SU-DHL-6 (cell line): ENCODE measurements around the gene ECHS1.

ENCODE experiments used
- H2AFZ ChIP-seq: fragments of 200-600 bp; sonication (generic); 2 replicates; pipeline ENCODE4 v1.6.1; 2014; ENCODE audit warnings: low read depth, mild to moderate bottlenecking, moderate library complexity, mixed read lengths, antibody characterized with exemption, low read length; ENCODE audit not compliant: severe bottlenecking
- H3F3A ChIP-seq: fragments of 200-600 bp; shearing (Covaris generic); 2 replicates; pipeline ENCODE4 v1.6.0; 2016; ENCODE audit warnings: antibody characterized with exemption, mild to moderate bottlenecking; ENCODE audit not compliant: insufficient read depth
- H3K27ac ChIP-seq: fragments of 200-600 bp; sonication (generic); 2 replicates; pipeline ENCODE4 v1.5.1; 2016; ENCODE audit warnings: low read depth, mild to moderate bottlenecking, low read length, moderate library complexity, mixed read lengths
- H3K27me3 ChIP-seq: fragments of 200-600 bp; sonication (generic), shearing (Covaris generic); 2 replicates; pipeline ENCODE4 v1.6.0; 2014; ENCODE audit warnings: mild to moderate bottlenecking, low read length
- H3K36me3 ChIP-seq: fragments of 200-600 bp; sonication (generic); 2 replicates; pipeline ENCODE4 v1.6.1; 2014; ENCODE audit warnings: mild to moderate bottlenecking, low read length, mixed read lengths
- H3K4me2 ChIP-seq: fragments of 300-600, 200-600 bp; shearing (Covaris generic), sonication (generic); 2 replicates; pipeline ENCODE4 v1.6.0; 2014; ENCODE audit warnings: low read length, low read depth, mild to moderate bottlenecking; ENCODE audit not compliant: poor library complexity, severe bottlenecking
- H3K4me3 ChIP-seq: fragments of 200-600 bp; sonication (generic); 2 replicates; pipeline ENCODE4 v1.5.1; 2014; ENCODE audit warnings: antibody characterized with exemption, low read length, mild to moderate bottlenecking, mixed read lengths; ENCODE audit not compliant: insufficient read depth, poor library complexity, severe bottlenecking
- H3K79me2 ChIP-seq: fragments of 200-600 bp; sonication (generic); 2 replicates; pipeline ENCODE4 v1.6.1; 2014; ENCODE audit warnings: mild to moderate bottlenecking, low read length, moderate library complexity; ENCODE audit not compliant: insufficient read depth
- H3K9ac ChIP-seq: fragments of 200-600 bp; sonication (generic); 2 replicates; pipeline ENCODE4 v1.7.0; 2014; ENCODE audit warnings: mild to moderate bottlenecking, low read length
- H3K9me2 ChIP-seq: fragments of 200-600 bp; sonication (generic); replicated peaks from 2 replicates; pipeline ENCODE4 v1.6.1; 2014; ENCODE audit warnings: low read length; ENCODE audit not compliant: insufficient read depth
- H3K9me3 ChIP-seq: fragments of 200-600 bp; sonication (generic); 2 replicates; pipeline ENCODE4 v1.6.1; 2014; ENCODE audit warnings: low read length, mixed read lengths; ENCODE audit not compliant: insufficient read depth
- H4K20me1 ChIP-seq: fragments of 200-600 bp; sonication (generic); 2 replicates; pipeline ENCODE4 v1.6.1; 2014; ENCODE audit warnings: low read depth, mild to moderate bottlenecking, antibody characterized with exemption, low read length, moderate library complexity, mixed read lengths
- EZH2phosphoT487 ChIP-seq: fragments of 200-600 bp; sonication (generic), shearing (Covaris generic); conservative IDR thresholded peaks from 2 replicates; pipeline ENCODE4 v1.6.1; 2018; ENCODE audit warnings: mild to moderate bottlenecking, antibody characterized with exemption, low read length, moderate library complexity, mixed read lengths
- TF ChIP-seq, protein P1 (sequence below): fragments of 200-600 bp; sonication (generic); IDR thresholded peaks from one replicate; pipeline ENCODE4 v1.5.1; 2017; ENCODE audit warnings: antibody characterized with exemption, mild to moderate bottlenecking, low read length, moderate library complexity; ENCODE audit not compliant: insufficient read depth, poor library complexity, severe bottlenecking

ECHS1 gene

DNA sequence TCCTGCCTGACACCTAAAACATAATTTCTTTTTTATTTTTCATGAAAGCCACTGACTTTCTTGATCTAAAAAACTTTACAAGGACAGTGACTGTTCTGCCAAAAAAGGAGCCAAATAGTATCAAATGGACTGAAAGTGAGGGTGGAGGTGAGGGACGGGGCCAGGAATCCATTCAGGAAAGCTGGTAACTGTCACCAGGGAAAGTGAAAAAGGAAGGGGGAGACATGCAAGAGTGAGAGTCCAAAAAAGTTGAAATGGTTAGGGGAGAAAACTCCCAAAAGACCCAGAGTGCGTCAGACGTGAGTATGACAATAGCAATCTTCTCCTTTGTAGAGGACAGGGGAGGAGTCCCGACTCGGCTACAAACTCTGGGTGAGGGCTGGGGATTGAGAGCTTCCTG, 28.9 kb downstream of the ECHS1 start:
- H3K4me3 ChIP-seq, result no peak overlapping the region
- H3K27ac ChIP-seq, result no peak overlapping the region
- H3F3A ChIP-seq, result no peaks in the 10 kb centered on the region
- no peaks in the 10 kb centered on the region for H3K9me3 ChIP-seq
- no peaks in the 10 kb centered on the region for H3K79me2 ChIP-seq
- no peak for TF ChIP-seq EZH2phosphoT487
- no peaks in the 10 kb centered on the region for H3K27me3 ChIP-seq
- H2AFZ ChIP-seq, result no peak overlapping the region
- no peak overlapping the region for H3K4me2 ChIP-seq
- H3K9ac ChIP-seq, result no peak overlapping the region
- H4K20me1 ChIP-seq, result no peaks in the 10 kb centered on the region
- H3K9me2 ChIP-seq, result no peaks in the 10 kb centered on the region
- H3K36me3 ChIP-seq, result no peaks in the 10 kb centered on the region

DNA sequence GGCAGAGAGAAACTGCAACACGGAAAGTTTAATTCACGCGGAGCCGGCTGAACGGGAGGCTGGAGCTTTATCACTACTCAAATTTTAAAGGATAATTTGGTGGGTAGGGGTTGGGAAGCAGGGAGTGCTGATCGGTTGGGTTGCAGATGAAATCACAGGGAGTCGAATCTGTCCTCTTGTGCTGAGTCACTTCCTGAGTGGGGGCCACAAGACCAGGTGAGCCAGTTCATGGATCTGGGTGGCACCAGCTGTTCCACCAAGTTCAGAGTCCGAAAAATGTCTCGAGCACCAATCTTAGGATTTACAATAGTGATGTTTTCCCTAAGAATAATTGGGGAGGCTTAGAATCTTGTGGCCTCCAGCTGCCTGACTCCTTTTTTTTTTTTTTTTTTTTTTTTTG, 29.6 kb downstream of the ECHS1 start:
- H2AFZ ChIP-seq, result no peak overlapping the region

DNA sequence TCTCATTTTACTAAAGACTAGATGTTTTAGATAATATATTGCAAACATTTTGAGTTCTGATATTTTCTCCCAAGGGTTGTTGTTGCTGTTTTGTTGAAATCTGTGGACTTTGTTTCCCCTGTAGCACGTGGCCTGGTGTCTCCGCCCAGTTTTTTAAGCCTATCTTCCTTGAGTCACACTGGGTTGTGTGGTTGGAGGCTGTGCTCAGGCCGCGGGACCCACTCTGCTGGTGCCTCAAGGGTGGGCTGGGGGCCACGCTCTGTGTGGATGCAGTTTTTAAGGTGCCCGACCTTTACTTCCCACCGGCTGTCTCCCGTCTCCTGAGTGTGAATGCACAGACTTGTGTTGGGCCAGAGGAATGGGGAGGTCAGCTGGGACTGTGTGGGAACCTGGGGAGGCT, 30.2 kb downstream of the ECHS1 start:
- no peaks in the 10 kb centered on the region for H3K9me2 ChIP-seq
- H3K27ac ChIP-seq, result no peak overlapping the region
- H3K9me3 ChIP-seq, result no peaks in the 10 kb centered on the region; the same call in 1 of the 2 replicates
- no peaks in the 10 kb centered on the region for H3K27me3 ChIP-seq
- no peaks in the 10 kb centered on the region for H3F3A ChIP-seq
- no peaks in the 10 kb centered on the region for H3K79me2 ChIP-seq
- TF ChIP-seq EZH2phosphoT487, result no peak
- TF ChIP-seq, protein P1, sequence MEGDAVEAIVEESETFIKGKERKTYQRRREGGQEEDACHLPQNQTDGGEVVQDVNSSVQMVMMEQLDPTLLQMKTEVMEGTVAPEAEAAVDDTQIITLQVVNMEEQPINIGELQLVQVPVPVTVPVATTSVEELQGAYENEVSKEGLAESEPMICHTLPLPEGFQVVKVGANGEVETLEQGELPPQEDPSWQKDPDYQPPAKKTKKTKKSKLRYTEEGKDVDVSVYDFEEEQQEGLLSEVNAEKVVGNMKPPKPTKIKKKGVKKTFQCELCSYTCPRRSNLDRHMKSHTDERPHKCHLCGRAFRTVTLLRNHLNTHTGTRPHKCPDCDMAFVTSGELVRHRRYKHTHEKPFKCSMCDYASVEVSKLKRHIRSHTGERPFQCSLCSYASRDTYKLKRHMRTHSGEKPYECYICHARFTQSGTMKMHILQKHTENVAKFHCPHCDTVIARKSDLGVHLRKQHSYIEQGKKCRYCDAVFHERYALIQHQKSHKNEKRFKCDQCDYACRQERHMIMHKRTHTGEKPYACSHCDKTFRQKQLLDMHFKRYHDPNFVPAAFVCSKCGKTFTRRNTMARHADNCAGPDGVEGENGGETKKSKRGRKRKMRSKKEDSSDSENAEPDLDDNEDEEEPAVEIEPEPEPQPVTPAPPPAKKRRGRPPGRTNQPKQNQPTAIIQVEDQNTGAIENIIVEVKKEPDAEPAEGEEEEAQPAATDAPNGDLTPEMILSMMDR, result no peak
- no peak overlapping the region for H3K4me2 ChIP-seq
- no peak overlapping the region for H2AFZ ChIP-seq
- no peak overlapping the region for H3K4me3 ChIP-seq
- H3K9ac ChIP-seq, result no peak overlapping the region
- H4K20me1 ChIP-seq, result no peaks in the 10 kb centered on the region
- no peaks in the 10 kb centered on the region for H3K36me3 ChIP-seq

More for the DNA sequence above, 29.6 kb downstream of the ECHS1 start:
- Histone ChIP-seq H3F3A (no peaks in the 10 kb centered on the region), H3K4me2 (no peak overlapping the region), H4K20me1 (no peaks in the 10 kb centered on the region), H3K4me3 (no peak overlapping the region), H3K27ac (no peak overlapping the region), H3K27me3 (no peaks in the 10 kb centered on the region), H3K79me2 (no peaks in the 10 kb centered on the region), H3K9ac (no peak overlapping the region), H3K9me3 (no peaks in the 10 kb centered on the region), H3K36me3 (no peaks in the 10 kb centered on the region), H3K9me2 (no peaks in the 10 kb centered on the region)
- TF ChIP-seq, protein P1, result no peak
- TF ChIP-seq EZH2phosphoT487, result no peak

DNA sequence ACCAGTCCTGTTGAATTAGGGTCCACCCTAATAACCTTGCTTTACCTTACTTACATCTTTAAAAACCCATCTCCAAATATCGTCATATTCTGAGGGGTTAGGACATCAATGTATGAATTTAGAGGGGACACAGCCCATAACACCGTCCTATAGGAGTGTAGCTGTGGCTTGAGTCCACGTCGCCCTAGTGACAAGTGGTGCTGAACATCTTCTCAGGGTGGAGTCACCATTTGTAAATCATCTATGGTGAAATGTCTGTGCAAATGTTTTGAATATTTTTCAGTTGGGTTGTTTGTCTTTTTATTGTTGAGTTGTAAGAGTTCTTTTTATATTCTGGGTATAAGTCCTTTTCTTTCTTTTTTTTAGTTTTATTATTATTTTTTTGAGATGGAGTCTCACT, 31.2 kb downstream of the ECHS1 start:
- Histone ChIP-seq H3K4me3 (no peak overlapping the region), H2AFZ (no peak overlapping the region), H3K9ac (no peak overlapping the region), H3K36me3 (no peaks in the 10 kb centered on the region), H4K20me1 (no peaks in the 10 kb centered on the region), H3K9me3 (no peaks in the 10 kb centered on the region; the same call in 1 of the 2 replicates), H3F3A (no peaks in the 10 kb centered on the region), H3K4me2 (no peak overlapping the region), H3K27me3 (no peaks in the 10 kb centered on the region), H3K9me2 (no peaks in the 10 kb centered on the region), H3K27ac (no peak overlapping the region), H3K79me2 (no peaks in the 10 kb centered on the region)
- TF ChIP-seq, protein P1, result no peak
- TF ChIP-seq EZH2phosphoT487, result no peak
